ENCODE results near the gene DNTT.
A peak's percentile ranks its signal among the peaks of the same experiment; 100 is the strongest.

The DNTT gene

GRCh38 chr10:96279191-96279641, 25.0 kb upstream of the DNTT start:
- H3K27ac ChIP-seq (ENCODE audit: low read depth, low read length) = 0 out of 2 replicates have a peak overlapping the region, but pooled peaks have one; percentile 4
- H3F3A ChIP-seq (ENCODE audit: insufficient read depth) = peaks cover 25% of the 10 kb centered on the region
- no peaks in the 10 kb centered on the region for H4K20me1 ChIP-seq (ENCODE audit: low read depth, low read length)
- TF ChIP-seq EZH2phosphoT487 (conservative IDR thresholded peaks at IDR 0.05; ENCODE audit: low read length) (no peak), CTCF (IDR thresholded peaks at IDR 0.05; ENCODE audit: insufficient read depth, low read length, poor library complexity, severe bottlenecking) (no peak)
- H3K9me2 ChIP-seq (replicated peaks; ENCODE audit: insufficient read depth, low read length) = no peaks in the 10 kb centered on the region
- no peak overlapping the region for H3K9ac ChIP-seq (ENCODE audit: low read length)
- H3K79me2 ChIP-seq (ENCODE audit: insufficient read depth, low read length) = no peaks in the 10 kb centered on the region
- no peaks in the 10 kb centered on the region for H3K27me3 ChIP-seq (ENCODE audit: low read length)
- no peak overlapping the region for H3K4me3 ChIP-seq (ENCODE audit: insufficient read depth, low read length, poor library complexity, severe bottlenecking)
- no peaks in the 10 kb centered on the region for H3K36me3 ChIP-seq (ENCODE audit: low read length)
- no peak overlapping the region for H2AFZ ChIP-seq (ENCODE audit: low read depth, low read length, severe bottlenecking)
- H3K4me2 ChIP-seq (ENCODE audit: low read depth, low read length, poor library complexity, severe bottlenecking) = no peak overlapping the region
- H3K9me3 ChIP-seq (ENCODE audit: insufficient read depth, low read length) = no peaks in the 10 kb centered on the region

GRCh38 chr10:96280859-96281258, 23.4 kb upstream of the DNTT start:
- Histone ChIP-seq H3K27ac (ENCODE audit: low read depth, low read length) (no peak overlapping the region), H3K4me3 (ENCODE audit: insufficient read depth, low read length, poor library complexity, severe bottlenecking) (no peak overlapping the region), H3F3A (ENCODE audit: insufficient read depth) (peaks cover 33% of the 10 kb centered on the region), H3K9me2 (replicated peaks; ENCODE audit: insufficient read depth, low read length) (no peaks in the 10 kb centered on the region), H3K36me3 (ENCODE audit: low read length) (no peaks in the 10 kb centered on the region), H3K4me2 (ENCODE audit: low read depth, low read length, poor library complexity, severe bottlenecking) (no peak overlapping the region), H3K9me3 (ENCODE audit: insufficient read depth, low read length) (no peaks in the 10 kb centered on the region), H3K27me3 (ENCODE audit: low read length) (no peaks in the 10 kb centered on the region), H2AFZ (ENCODE audit: low read depth, low read length, severe bottlenecking) (no peak overlapping the region), H3K9ac (ENCODE audit: low read length) (no peak overlapping the region), H3K79me2 (ENCODE audit: insufficient read depth, low read length) (no peaks in the 10 kb centered on the region), H4K20me1 (ENCODE audit: low read depth, low read length) (no peaks in the 10 kb centered on the region)
- TF ChIP-seq CTCF (IDR thresholded peaks at IDR 0.05; ENCODE audit: insufficient read depth, low read length, poor library complexity, severe bottlenecking) (no peak), EZH2phosphoT487 (conservative IDR thresholded peaks at IDR 0.05; ENCODE audit: low read length) (no peak)

- Histone ChIP-seq H3K36me3 (ENCODE audit: low read length) (no peaks in the 10 kb centered on the region), H3K27ac (ENCODE audit: low read depth, low read length) (no peak overlapping the region), H3K9me2 (replicated peaks; ENCODE audit: insufficient read depth, low read length) (no peaks in the 10 kb centered on the region), H3K79me2 (ENCODE audit: insufficient read depth, low read length) (no peaks in the 10 kb centered on the region), H2AFZ (ENCODE audit: low read depth, low read length, severe bottlenecking) (no peak overlapping the region), H3K4me3 (ENCODE audit: insufficient read depth, low read length, poor library complexity, severe bottlenecking) (no peak overlapping the region), H3K27me3 (ENCODE audit: low read length) (no peaks in the 10 kb centered on the region), H3K9me3 (ENCODE audit: insufficient read depth, low read length) (no peaks in the 10 kb centered on the region), H4K20me1 (ENCODE audit: low read depth, low read length) (no peaks in the 10 kb centered on the region), H3F3A (ENCODE audit: insufficient read depth) (peaks cover 34% of the 10 kb centered on the region), H3K4me2 (ENCODE audit: low read depth, low read length, poor library complexity, severe bottlenecking) (no peak overlapping the region), H3K9ac (ENCODE audit: low read length) (no peak overlapping the region)
- TF ChIP-seq EZH2phosphoT487 (conservative IDR thresholded peaks at IDR 0.05; ENCODE audit: low read length) (no peak), CTCF (IDR thresholded peaks at IDR 0.05; ENCODE audit: insufficient read depth, low read length, poor library complexity, severe bottlenecking) (no peak)
Observed at GRCh38 chr10:96281444-96282029, 22.7 kb upstream of the DNTT start.
